ENCODE data around the gene WDR73. TPM values are rescaled to one million over a fixed set of nuclear protein-coding genes. Genes with fewer than 3 reads are reported as not detected.

The WDR73 gene
- total and polyA plus RNA-seq, 9 of the 15 experiments (the other 6 are each of a cell fraction or from before 2014, with no cell fraction given) = 9.2 to 25.4 (median 21.7) TPM

DNA sequence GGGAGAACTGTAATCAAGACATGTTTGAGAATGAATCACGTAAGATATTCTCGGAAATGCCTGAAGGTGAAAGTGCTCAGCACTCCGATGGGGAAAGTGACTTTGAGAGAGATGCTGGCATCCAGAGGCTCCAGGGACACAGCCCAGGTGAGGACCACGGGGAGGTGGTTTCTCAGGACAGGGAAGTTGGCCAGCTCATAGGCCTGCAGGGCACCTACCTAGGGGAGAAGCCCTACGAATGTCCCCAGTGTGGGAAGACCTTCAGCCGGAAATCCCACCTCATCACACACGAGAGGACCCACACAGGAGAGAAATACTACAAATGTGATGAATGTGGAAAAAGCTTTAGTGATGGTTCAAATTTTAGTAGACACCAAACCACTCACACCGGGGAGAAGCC is 33.5 kb downstream of the WDR73 start (continued):
- TF ChIP-seq, protein P1, sequence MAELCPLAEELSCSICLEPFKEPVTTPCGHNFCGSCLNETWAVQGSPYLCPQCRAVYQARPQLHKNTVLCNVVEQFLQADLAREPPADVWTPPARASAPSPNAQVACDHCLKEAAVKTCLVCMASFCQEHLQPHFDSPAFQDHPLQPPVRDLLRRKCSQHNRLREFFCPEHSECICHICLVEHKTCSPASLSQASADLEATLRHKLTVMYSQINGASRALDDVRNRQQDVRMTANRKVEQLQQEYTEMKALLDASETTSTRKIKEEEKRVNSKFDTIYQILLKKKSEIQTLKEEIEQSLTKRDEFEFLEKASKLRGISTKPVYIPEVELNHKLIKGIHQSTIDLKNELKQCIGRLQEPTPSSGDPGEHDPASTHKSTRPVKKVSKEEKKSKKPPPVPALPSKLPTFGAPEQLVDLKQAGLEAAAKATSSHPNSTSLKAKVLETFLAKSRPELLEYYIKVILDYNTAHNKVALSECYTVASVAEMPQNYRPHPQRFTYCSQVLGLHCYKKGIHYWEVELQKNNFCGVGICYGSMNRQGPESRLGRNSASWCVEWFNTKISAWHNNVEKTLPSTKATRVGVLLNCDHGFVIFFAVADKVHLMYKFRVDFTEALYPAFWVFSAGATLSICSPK (IDR thresholded peaks at IDR 0.05; ENCODE audit: borderline replicate concordance) = no peak

DNA sequence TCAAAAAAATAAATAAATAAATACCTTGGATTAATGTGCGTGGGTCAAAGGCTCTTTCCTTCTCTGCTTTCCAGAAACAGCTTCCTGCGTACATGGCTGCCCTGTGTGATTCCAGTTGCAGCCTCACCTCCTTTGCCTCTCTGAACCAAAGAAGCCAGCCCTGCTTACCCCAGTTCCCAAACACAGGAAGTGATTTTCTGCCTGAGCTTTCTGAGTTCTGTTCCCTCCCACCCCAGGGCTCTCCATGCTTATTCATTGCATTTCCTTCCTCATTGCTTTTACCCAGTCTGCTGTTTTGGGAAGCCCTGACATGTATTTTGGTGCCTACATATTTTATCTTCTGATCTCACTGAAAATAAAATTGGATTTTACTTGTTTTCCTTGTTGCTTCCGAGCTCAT is 37.8 kb downstream of the WDR73 start:
- no peak overlapping the region for H3K9ac ChIP-seq (ENCODE audit: insufficient read depth in 1 of 2, low read depth in 2 of 2, low read length in 2 of 2)
- ChIA-PET POLR2A (interaction anchor here (0.6 to 2.1 kb wide), 4 partner anchors 9 to 16 kb away, joined by 3 to 7 read pairs (median 5); no protein-coding TSS in a partner anchor), CTCF (ENCODE audit: low intra/inter-chr PET ratio) (no interaction called here)
- peaks cover 7% of the 10 kb centered on the region; the same call in 2 of the 3 replicates for H3K36me3 ChIP-seq (ENCODE audit: control insufficient read depth, insufficient read depth, low read length)
- peak overlapping the region; percentile 19; the same call in 1 of the 2 replicates for H2AFZ ChIP-seq (ENCODE audit: low read depth, low read length)
- no peak overlapping the region for H3K4me2 ChIP-seq (ENCODE audit: insufficient read depth, low read length)
- H3K79me2 ChIP-seq (ENCODE audit: control insufficient read depth, insufficient read depth, low read length) = no peaks in the 10 kb centered on the region
- peak; percentile 42 for ATAC-seq
- DNase-seq (ENCODE audit: extremely low read depth in 1 of 4, low spot score in 3 of 4) = no peak
- H3K4me1 ChIP-seq (replicated peaks in 1 of 2; ENCODE audit: control insufficient read depth in 2 of 2, insufficient read depth in 2 of 2, low read length in 2 of 2) = peaks cover 13 to 19% of the 10 kb centered on the region in 2 experiments; a peak in 4 of 5 replicates
- no peaks in the 10 kb centered on the region for H3K9me1 ChIP-seq (ENCODE audit: control insufficient read depth, insufficient read depth, low read length)
- intact Hi-C loops (cut with micrococcal nuclease) = no loop called here
- no peaks in the 10 kb centered on the region for H4K20me1 ChIP-seq (replicated peaks; ENCODE audit: control insufficient read depth, insufficient read depth, low read length)
- H3K9me3 ChIP-seq (replicated peaks; ENCODE audit: control insufficient read depth, insufficient read depth, low read depth, low read length) = peaks cover 13% of the 10 kb centered on the region
- in situ Hi-C loops (cut with MboI) = no loop called here
- H3K27ac ChIP-seq (ENCODE audit: extremely low read depth, low read depth, low read length) = no peak overlapping the region; the same call in 2 of the 3 replicates
- no peak overlapping the region for H3K4me3 ChIP-seq
- H3K27me3 ChIP-seq (ENCODE audit: control insufficient read depth in 2 of 2, insufficient read depth in 2 of 2, low read length in 2 of 2) = no peaks in the 10 kb centered on the region
- BruUV-seq (replicated peaks) = no TSS peak
- FAIRE-seq = no peak
- 84% methylated on average over 3 of the region's 3 CpGs for WGBS (ENCODE audit: insufficient coverage, low coverage, missing lambda C conversion rate)
- TF ChIP-seq ZNF766 (CRISPR knock-in tag; conservative IDR thresholded peaks at IDR 0.05) = no peak
- TF ChIP-seq ZSCAN29 (IDR thresholded peaks at IDR 0.05) = no peak
- no peak for TF ChIP-seq NR2F6 (CRISPR knock-in tag; IDR thresholded peaks at IDR 0.05)
- no peak for TF ChIP-seq TCF7 (IDR thresholded peaks at IDR 0.05; ENCODE audit: borderline replicate concordance)
- TF ChIP-seq, protein P2, sequence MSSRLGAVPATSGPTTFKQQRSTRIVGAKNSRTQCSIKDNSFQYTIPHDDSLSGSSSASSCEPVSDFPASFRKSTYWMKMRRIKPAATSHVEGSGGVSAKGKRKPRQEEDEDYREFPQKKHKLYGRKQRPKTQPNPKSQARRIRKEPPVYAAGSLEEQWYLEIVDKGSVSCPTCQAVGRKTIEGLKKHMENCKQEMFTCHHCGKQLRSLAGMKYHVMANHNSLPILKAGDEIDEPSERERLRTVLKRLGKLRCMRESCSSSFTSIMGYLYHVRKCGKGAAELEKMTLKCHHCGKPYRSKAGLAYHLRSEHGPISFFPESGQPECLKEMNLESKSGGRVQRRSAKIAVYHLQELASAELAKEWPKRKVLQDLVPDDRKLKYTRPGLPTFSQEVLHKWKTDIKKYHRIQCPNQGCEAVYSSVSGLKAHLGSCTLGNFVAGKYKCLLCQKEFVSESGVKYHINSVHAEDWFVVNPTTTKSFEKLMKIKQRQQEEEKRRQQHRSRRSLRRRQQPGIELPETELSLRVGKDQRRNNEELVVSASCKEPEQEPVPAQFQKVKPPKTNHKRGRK (tag; IDR thresholded peaks at IDR 0.05) = no peak
- no peak for TF ChIP-seq SRSF9 (IDR thresholded peaks at IDR 0.05; ENCODE audit: borderline replicate concordance, low read depth, low read length)
- TF ChIP-seq ZNF311 (CRISPR knock-in tag; IDR thresholded peaks at IDR 0.05) = no peak
- no peak for TF ChIP-seq ATF4 (CRISPR knock-in tag; IDR thresholded peaks at IDR 0.05)
- TF ChIP-seq, protein P3, sequence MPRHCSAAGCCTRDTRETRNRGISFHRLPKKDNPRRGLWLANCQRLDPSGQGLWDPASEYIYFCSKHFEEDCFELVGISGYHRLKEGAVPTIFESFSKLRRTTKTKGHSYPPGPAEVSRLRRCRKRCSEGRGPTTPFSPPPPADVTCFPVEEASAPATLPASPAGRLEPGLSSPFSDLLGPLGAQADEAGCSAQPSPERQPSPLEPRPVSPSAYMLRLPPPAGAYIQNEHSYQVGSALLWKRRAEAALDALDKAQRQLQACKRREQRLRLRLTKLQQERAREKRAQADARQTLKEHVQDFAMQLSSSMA (CRISPR knock-in tag; IDR thresholded peaks at IDR 0.05) = no peak
- no peak for TF ChIP-seq VEZF1 (CRISPR knock-in tag; IDR thresholded peaks at IDR 0.05)
